Left renal cortex interstitium (tissue), 4 donors: ENCODE measurements around the gene TCP10L. TPM values are rescaled to one million over a fixed set of nuclear protein-coding genes. Genes with fewer than 3 reads are reported as not detected.

ENCODE experiments used
- DNase-seq, 4 donors: peaks; one replicate each; pipeline ENCODE4 v3.0.0-alpha.2; 2013; ENCODE audit warnings: low read depth in 4 of 4, low spot score in 2 of 4, missing footprints in 1 of 4
- polyA plus RNA-seq, 4 donors: library from polyadenylated mRNA; unstranded; fragments of 120-200 nt; gene quantifications; one replicate each; pipeline ENCODE4 v1.2.1, GENCODE V29; 2013; ENCODE audit not compliant: insufficient read length in 4 of 4

The TCP10L gene
- polyA plus RNA-seq, 4 donors: 1.4 to 2.9 (median 1.7) TPM

GRCh38 chr21:32525282-32525681 lies 60.0 kb downstream of the TCP10L start:
- no peak for DNase-seq

GRCh38 chr21:32523988-32524719 lies 61.2 kb downstream of the TCP10L start:
- DNase-seq: no peak

Other genes starting within 250 kb of the TCP10L start
- gene URB1, start 192.5 kb downstream of the TCP10L start, polyA plus RNA-seq: 10 to 100 TPM in 3 of 4 donors, 1 to 10 TPM in 1; 9.3 to 14.9 (median 12.9) TPM
- 1 to 10 TPM; 2.0 to 4.8 (median 3.4) TPM for gene EVA1C, start 172.8 kb downstream of the TCP10L start, polyA plus RNA-seq
- gene CFAP298, start 26.9 kb upstream of the TCP10L start, polyA plus RNA-seq: 10 to 100 TPM; 63.4 to 75.6 (median 69.4) TPM
- gene SYNJ1, start 142.5 kb upstream of the TCP10L start, polyA plus RNA-seq: 10 to 100 TPM; 13.1 to 17.4 (median 14.5) TPM
- 100 to 1,000 TPM in 1 of 4 donors, 10 to 100 TPM in 3; 63.1 to 100 (median 78.6) TPM for gene PAXBP1, start 186.2 kb upstream of the TCP10L start, polyA plus RNA-seq